Transverse colon (tissue), 4 donors: ENCODE results near the gene NEURL1. TPM values are rescaled to one million over a fixed set of nuclear protein-coding genes. Genes with fewer than 3 reads are reported as not detected.

Experiments used
- DNase-seq: peaks from one replicate; pipeline ENCODE4 v3.0.0-alpha.2; 2019
- H3K27ac ChIP-seq, 4 donors: fragments of 200-600 bp; sonication (generic); 2 replicates each; pipeline ENCODE4 v1.5.1; 2016 to 2018; ENCODE audit warnings: inconsistent platforms in 4 of 4
- H3K27me3 ChIP-seq: fragments of 200-600 bp; sonication (generic); 2 replicates; pipeline ENCODE4 v1.5.1; 2017; ENCODE audit warnings: inconsistent platforms
- H3K36me3 ChIP-seq, 4 donors: fragments of 200-600 bp; sonication (generic); 2 replicates each; pipeline ENCODE4 v1.5.1; 2017 to 2019; ENCODE audit warnings: inconsistent platforms in 4 of 4
- H3K4me1 ChIP-seq, 4 donors: fragments of 200-600 bp; sonication (generic); 2 replicates each; pipeline ENCODE4 v1.5.1; 2017 to 2020; ENCODE audit warnings: inconsistent platforms in 4 of 4
- H3K4me3 ChIP-seq, 4 donors: fragments of 200-600 bp; sonication (generic); 1 replicate in 1 of 4; 2 replicates in 3 of 4; pipeline versions ENCODE4 v1.5.1 to v1.6.1; 2017 to 2019; ENCODE audit warnings: inconsistent platforms in 4 of 4
- H3K9me3 ChIP-seq, 2 donors: fragments of 200-600 bp; sonication (generic); 2 replicates each; pipeline ENCODE4 v1.5.1; 2017 to 2019; ENCODE audit warnings: inconsistent platforms in 2 of 2
- CTCF ChIP-seq, 5 experiments: fragments of 200-600 bp in 3 of 5; fragments of 450-650 bp in 2 of 5; sonication (generic) in 3 of 5; IDR thresholded peaks; 1 replicate in 2 of 5; 2 replicates in 3 of 5; pipeline ENCODE4 v1.5.1; 2016 to 2017; ENCODE audit warnings: antibody characterized with exemption in 5 of 5, inconsistent platforms in 3 of 5, mild to moderate bottlenecking in 2 of 5, moderate library complexity in 1 of 5
- EP300 ChIP-seq: sonication (generic); formaldehyde crosslinking; IDR thresholded peaks from one replicate; pipeline ENCODE4 v1.6.1; 2017; ENCODE audit warnings: antibody characterized with exemption, low read depth
- POLR2A ChIP-seq: fragments of 450-650 bp; IDR thresholded peaks from one replicate; pipeline ENCODE4 v1.6.1; 2016; ENCODE audit warnings: antibody characterized with exemption, mild to moderate bottlenecking, moderate library complexity
- POLR2AphosphoS5 ChIP-seq, 3 donors: sonication (generic); formaldehyde crosslinking; IDR thresholded peaks; one replicate each; pipeline ENCODE4 v1.6.1; 2016; ENCODE audit warnings: antibody characterized with exemption in 3 of 3
- WGBS, 2 donors: methylation state at CpG; one replicate each; pipeline ENCODE4 v1.1.5; 2018; ENCODE audit warnings: low coverage in 1 of 2; 5-methylcytosine and 5-hydroxymethylcytosine counted together
- in situ Hi-C, 4 donors: fragments of 200-750 bp; cut with MboI; loops; one replicate each; pipeline versions ENCODE4 v1.15.0 to v1.15.1; 2017; ENCODE audit warnings: low sequenced_read_pairs in 3 of 4, low pct_ligation_motif_present in 1 of 4, low pct_unique_long_range_greater_than_20kb in 1 of 4
- intact Hi-C: fragments of 100-400 bp; cut with DNase I; formaldehyde crosslinking; loops from one replicate; pipeline ENCODE4 v1.15.1; 2023; ENCODE audit warnings: low total_unique reads
- total RNA-seq, 4 donors: library from RNA; depleted of rRNA; stranded (reverse); fragments of >200 nt; gene quantifications; one replicate each; pipeline ENCODE4 v1.1.0, GENCODE V29; 2016

NEURL1 gene
- total RNA-seq, 4 donors from 2014 or later = 36.7 to 177 (median 55.8) TPM

- intact Hi-C loops (no loop called here), in situ Hi-C loops (no loop called here)
- Histone ChIP-seq H3K4me3 (no peak overlapping the region), H3K36me3 (no peaks in the 10 kb centered on the region), H3K4me1 (peaks cover 0 to 12% (median 9%) of the 10 kb centered on the region in 4 donors), H3K27ac (no peak overlapping the region), H3K9me3 (no peaks in the 10 kb centered on the region), H3K27me3 (no peaks in the 10 kb centered on the region)
- TF ChIP-seq CTCF (IDR thresholded peaks at IDR 0.05) (no peak), EP300 (no peak), POLR2AphosphoS5 (IDR thresholded peaks at IDR 0.05) (no peak)
- no peak for DNase-seq
- WGBS, 2 donors = 87 to 88% methylated on average over 3 of the region's 3 CpGs
Observed at GRCh38 chr10:103474077-103474476, 19.4 kb upstream of the NEURL1 start.

- H3K27me3 ChIP-seq = no peaks in the 10 kb centered on the region
- in situ Hi-C loops = no loop called here
- intact Hi-C loops = no loop called here
- peaks cover 0 to 15% (median 8%) of the 10 kb centered on the region in 4 donors for H3K4me1 ChIP-seq
- H3K36me3 ChIP-seq = no peaks in the 10 kb centered on the region
- TF ChIP-seq EP300 = no peak
- no peak for DNase-seq
- no peaks in the 10 kb centered on the region for H3K9me3 ChIP-seq
- H3K27ac ChIP-seq = no peak overlapping the region
- WGBS, 2 donors = 79% methylated on average over 4 of the region's 4 CpGs; no CpG with 5 or more reads in 1 of the 2 donors
- no peak overlapping the region for H3K4me3 ChIP-seq
Observed at GRCh38 chr10:103475437-103475836, 18.1 kb upstream of the NEURL1 start.

- in situ Hi-C loops = no loop called here
Observed at GRCh38 chr10:103476046-103476768, 17.3 kb upstream of the NEURL1 start.

GRCh38 chr10:103478671-103479070 lies 14.8 kb upstream of the NEURL1 start:
- DNase-seq = no peak
- Histone ChIP-seq H3K4me3 (no peak overlapping the region), H3K4me1 (peaks cover 0 to 4% (median 0%) of the 10 kb centered on the region in 4 donors), H3K36me3 (no peaks in the 10 kb centered on the region), H3K27me3 (no peaks in the 10 kb centered on the region), H3K9me3 (no peaks in the 10 kb centered on the region), H3K27ac (no peak overlapping the region)
- TF ChIP-seq POLR2A = no peak
- TF ChIP-seq POLR2AphosphoS5 (IDR thresholded peaks at IDR 0.05) = no peak
- no peak for TF ChIP-seq CTCF (IDR thresholded peaks at IDR 0.05)
- TF ChIP-seq EP300 = no peak
- intact Hi-C loops (no loop called here), in situ Hi-C loops (no loop called here)
- WGBS, 2 donors = 91% methylated on average over 6 to 22 of the region's 22 CpGs

More at GRCh38 chr10:103476046-103476768, 17.3 kb upstream of the NEURL1 start:
- Histone ChIP-seq H3K4me1 (peaks cover 0 to 12% (median 4%) of the 10 kb centered on the region in 4 donors), H3K4me3 (no peak overlapping the region), H3K27me3 (no peaks in the 10 kb centered on the region), H3K36me3 (no peaks in the 10 kb centered on the region), H3K9me3 (no peaks in the 10 kb centered on the region), H3K27ac (no peak overlapping the region)
- 94% methylated on average over 8 of the region's 11 CpGs; no CpG with 5 or more reads in 1 of the 2 donors for WGBS, 2 donors
- intact Hi-C loops = no loop called here
- DNase-seq = no peak
- TF ChIP-seq EP300 (no peak), POLR2AphosphoS5 (IDR thresholded peaks at IDR 0.05) (no peak), CTCF (IDR thresholded peaks at IDR 0.05) (no peak), POLR2A (no peak)
